Measurements from ENCODE around the gene FMO5. TPM values are rescaled to one million over a fixed set of nuclear protein-coding genes. Genes with fewer than 3 reads are reported as not detected.

Gene FMO5, protein sequence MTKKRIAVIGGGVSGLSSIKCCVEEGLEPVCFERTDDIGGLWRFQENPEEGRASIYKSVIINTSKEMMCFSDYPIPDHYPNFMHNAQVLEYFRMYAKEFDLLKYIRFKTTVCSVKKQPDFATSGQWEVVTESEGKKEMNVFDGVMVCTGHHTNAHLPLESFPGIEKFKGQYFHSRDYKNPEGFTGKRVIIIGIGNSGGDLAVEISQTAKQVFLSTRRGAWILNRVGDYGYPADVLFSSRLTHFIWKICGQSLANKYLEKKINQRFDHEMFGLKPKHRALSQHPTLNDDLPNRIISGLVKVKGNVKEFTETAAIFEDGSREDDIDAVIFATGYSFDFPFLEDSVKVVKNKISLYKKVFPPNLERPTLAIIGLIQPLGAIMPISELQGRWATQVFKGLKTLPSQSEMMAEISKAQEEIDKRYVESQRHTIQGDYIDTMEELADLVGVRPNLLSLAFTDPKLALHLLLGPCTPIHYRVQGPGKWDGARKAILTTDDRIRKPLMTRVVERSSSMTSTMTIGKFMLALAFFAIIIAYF
- under 1 TPM; 0.41 to 0.67 TPM for total RNA-seq
- 2.7 TPM for polyA plus RNA-seq (2013, experiment 1 of 2)
- polyA plus RNA-seq (2013, experiment 2 of 2), result 2.6 TPM
- total RNA-seq, result 0 to 3.4 (median 0.84) reads per million in 172 experiments

DNA sequence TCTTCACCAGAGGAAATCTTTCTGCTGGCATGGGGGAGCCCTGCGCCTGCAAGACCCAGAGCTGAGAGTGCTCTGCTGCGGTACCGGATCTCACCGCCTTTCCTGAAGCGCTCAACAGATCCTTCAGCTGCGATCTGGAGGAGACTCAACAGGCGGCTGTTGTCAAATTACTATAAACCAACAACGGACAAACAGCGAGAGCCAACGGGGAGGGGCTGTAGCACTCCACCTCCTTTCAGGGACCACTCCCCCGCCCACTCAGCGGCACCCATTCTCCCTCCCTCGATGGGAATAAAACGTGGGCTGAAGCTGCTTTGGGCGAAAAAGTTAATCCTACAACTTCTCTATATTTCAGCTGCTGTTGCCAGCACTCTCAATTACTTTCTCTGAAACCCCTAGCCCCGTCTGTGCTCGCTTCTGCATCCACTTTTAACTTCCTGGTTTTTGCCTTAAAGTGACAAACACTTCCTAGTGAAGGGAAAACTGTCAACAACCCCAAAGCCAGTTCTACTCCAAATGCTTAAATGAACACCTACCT, at the start of gene FMO5:
TSS of gene FMO5 (minus strand) at position 147 of the 538 bp plus-strand sequence. CDS start 310 bp downstream, outside the sequence.
- intact Hi-C loops (cut with DNase I, micrococcal nuclease), result loop anchor here in 1 of 2 experiments (5.0 kb wide), 1 partner anchor 53 kb away; the partner anchor contains the start of gene PRKAB2
- ChIA-PET CTCF (interaction anchor here (4.6 kb wide), 1 partner anchor 17 kb away, joined by 26 read pairs; the partner anchor contains the start of gene CHD1L), POLR2A (interaction anchor here (0.8 to 2.0 kb wide), 3 partner anchors 17 to 53 kb away, joined by 4 to 7 read pairs (median 6); partner anchors contain the start of gene CHD1L)
- Mint-ChIP-seq H3K4me3 (peak within 1 kb of the TSS; percentile 89), H3K27ac (peak within 1 kb of the TSS; percentile 47), H3K27me3 (no peaks in the 10 kb centered on the region), H3K9me3 (no peaks in the 10 kb centered on the region), H3K36me3 (ENCODE audit: low read depth) (no peaks in the 10 kb centered on the region), H3K4me1 (ENCODE audit: low read depth) (peaks cover 20% of the 10 kb centered on the region)
- Histone ChIP-seq H3K27ac (ENCODE audit: low read depth in 1 of 2, low read length in 2 of 2) (peak within 1 kb of the TSS in 1 of 2 donors; percentile 1), H3K9me3 (ENCODE audit: control insufficient read depth in 1 of 2, insufficient read depth in 1 of 2, low read length in 2 of 2) (no peaks in the 10 kb centered on the region), H3K36me3 (ENCODE audit: insufficient read depth, low read length) (no peaks in the 10 kb centered on the region), H3K27me3 (ENCODE audit: control insufficient read depth in 1 of 2, insufficient read depth in 2 of 2, low read length in 2 of 2) (no peaks in the 10 kb centered on the region), H3K4me1 (ENCODE audit: insufficient read depth, low read length) (peaks cover 9% of the 10 kb centered on the region), H3K4me3 (ENCODE audit: low read length) (peak within 1 kb of the TSS; percentile 68)
- DNase-seq, result peak; percentile 14 to 77 (median 36)
- ATAC-seq (ENCODE audit: poor library complexity), result peak; percentile 98
- TF ChIP-seq, protein P1, sequence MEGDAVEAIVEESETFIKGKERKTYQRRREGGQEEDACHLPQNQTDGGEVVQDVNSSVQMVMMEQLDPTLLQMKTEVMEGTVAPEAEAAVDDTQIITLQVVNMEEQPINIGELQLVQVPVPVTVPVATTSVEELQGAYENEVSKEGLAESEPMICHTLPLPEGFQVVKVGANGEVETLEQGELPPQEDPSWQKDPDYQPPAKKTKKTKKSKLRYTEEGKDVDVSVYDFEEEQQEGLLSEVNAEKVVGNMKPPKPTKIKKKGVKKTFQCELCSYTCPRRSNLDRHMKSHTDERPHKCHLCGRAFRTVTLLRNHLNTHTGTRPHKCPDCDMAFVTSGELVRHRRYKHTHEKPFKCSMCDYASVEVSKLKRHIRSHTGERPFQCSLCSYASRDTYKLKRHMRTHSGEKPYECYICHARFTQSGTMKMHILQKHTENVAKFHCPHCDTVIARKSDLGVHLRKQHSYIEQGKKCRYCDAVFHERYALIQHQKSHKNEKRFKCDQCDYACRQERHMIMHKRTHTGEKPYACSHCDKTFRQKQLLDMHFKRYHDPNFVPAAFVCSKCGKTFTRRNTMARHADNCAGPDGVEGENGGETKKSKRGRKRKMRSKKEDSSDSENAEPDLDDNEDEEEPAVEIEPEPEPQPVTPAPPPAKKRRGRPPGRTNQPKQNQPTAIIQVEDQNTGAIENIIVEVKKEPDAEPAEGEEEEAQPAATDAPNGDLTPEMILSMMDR (IDR thresholded peaks at IDR 0.05), result no peak

DNA sequence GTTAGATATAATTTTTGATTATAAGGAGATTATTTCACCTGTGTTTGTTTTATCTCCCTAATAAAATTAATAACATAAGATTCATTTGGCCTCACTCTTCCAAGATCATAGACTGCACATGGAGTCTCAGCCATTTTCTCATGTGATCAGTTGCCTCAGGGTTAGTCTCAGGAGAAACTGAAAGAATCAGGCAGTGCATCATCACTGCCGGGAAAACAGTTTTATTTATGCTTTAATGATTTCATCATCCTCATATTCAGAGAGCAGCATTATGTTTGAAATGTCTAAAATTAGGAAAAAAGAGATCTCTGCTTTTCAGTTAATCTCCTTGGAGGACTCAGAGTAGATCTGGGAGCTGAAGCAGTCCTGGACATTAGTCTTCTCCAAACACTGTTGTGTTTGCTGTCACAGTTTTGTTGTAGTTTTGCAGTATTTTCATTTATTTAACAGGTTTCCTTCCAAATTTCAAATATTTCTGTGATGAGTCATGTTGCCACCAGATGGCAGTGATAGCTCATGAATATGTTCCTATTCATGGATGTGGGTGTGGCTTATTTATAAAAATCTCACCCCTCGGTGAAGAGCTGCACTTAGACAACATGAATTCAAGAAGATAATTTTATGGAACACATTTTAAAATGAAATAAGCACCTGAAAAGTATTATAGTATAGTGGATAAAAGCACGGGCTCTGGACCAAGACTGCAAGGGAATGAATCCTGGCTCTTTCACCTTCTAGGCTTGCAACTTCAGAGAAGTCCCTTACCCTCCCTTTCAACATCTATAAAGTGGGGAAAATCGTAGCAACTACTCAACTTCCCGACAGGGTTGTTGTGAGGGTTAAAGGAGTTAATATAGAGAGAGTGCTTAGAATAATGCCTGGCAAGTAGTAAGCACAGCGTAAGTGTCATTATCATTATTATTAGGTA, 48.5 kb upstream of the FMO5 start:
- peaks cover 50% of the 10 kb centered on the region for H3K36me3 ChIP-seq (ENCODE audit: insufficient read depth, low read length)
- H3K9me3 ChIP-seq (ENCODE audit: control insufficient read depth in 1 of 2, insufficient read depth in 1 of 2, low read length in 2 of 2), result no peaks in the 10 kb centered on the region
- ATAC-seq (ENCODE audit: poor library complexity) (peak; percentile 68), DNase-seq (peak in 6 of 14 experiments; percentile 0 to 71 (median 46))
- H3K4me1 ChIP-seq (ENCODE audit: insufficient read depth, low read length), result no peaks in the 10 kb centered on the region
- no peaks in the 10 kb centered on the region for H3K4me1 Mint-ChIP-seq (ENCODE audit: low read depth)
- H3K27ac ChIP-seq (ENCODE audit: low read depth in 1 of 2, low read length in 2 of 2), result no peak overlapping the region
- H3K9me3 Mint-ChIP-seq, result no peaks in the 10 kb centered on the region
- H3K4me3 Mint-ChIP-seq, result no peak overlapping the region
- intact Hi-C loops (cut with DNase I, micrococcal nuclease), result loop anchor here (1.0 to 10.0 kb wide), 6 partner anchors 117 to 619 kb away; no protein-coding TSS in a partner anchor
- H3K27ac Mint-ChIP-seq, result no peak overlapping the region
- H3K4me3 ChIP-seq (ENCODE audit: low read length), result no peak overlapping the region
- TF ChIP-seq, protein P1 (IDR thresholded peaks at IDR 0.05), result peak; percentile 76
- CTCF ChIA-PET, result interaction anchor here (1.0 to 2.4 kb wide), 6 partner anchors 14 to 619 kb away, joined by 3 to 13 read pairs (median 4); partner anchors contain the start of gene CHD1L
- H3K36me3 Mint-ChIP-seq (ENCODE audit: low read depth), result peaks cover 78% of the 10 kb centered on the region
- no peaks in the 10 kb centered on the region for H3K27me3 ChIP-seq (ENCODE audit: control insufficient read depth in 1 of 2, insufficient read depth in 2 of 2, low read length in 2 of 2)
- POLR2A ChIA-PET, result interaction anchor here (1.0 to 1.1 kb wide), 2 partner anchors 32 to 619 kb away, joined by 3 to 4 read pairs; no protein-coding TSS in a partner anchor
- no peaks in the 10 kb centered on the region for H3K27me3 Mint-ChIP-seq

Data from CD4-positive, alpha-beta T cell (primary cell).